B cell (primary cell): ENCODE results near the gene P3R3URF. TPM values are rescaled to one million over a fixed set of nuclear protein-coding genes. Genes with fewer than 3 reads are reported as not detected.

Experiments
- ATAC-seq: fragments of 200-7000 bp; cut with Tn5 transposase; one replicate; pipeline ENCODE4 v1.10.0; 2021; ENCODE audit warnings: low read depth, mild to moderate bottlenecking, moderate number of reproducible peaks, moderate library complexity
- CTCF ChIA-PET: fragments of 350-600 bp; sonication (Branson Sonifier 250); formaldehyde crosslinking; loops from one replicate; lab custom pipeline; 2021; ENCODE audit warnings: antibody characterized with exemption, inconsistent platforms; lab: Charles Lee
- POLR2A ChIA-PET: fragments of 350-600 bp; sonication (Branson Sonifier 250); formaldehyde crosslinking; loops from one replicate; lab custom pipeline; 2021; ENCODE audit warnings: antibody characterized with exemption; lab: Charles Lee
- DNase-seq: peaks from one replicate; pipeline ENCODE4 v3.0.0; 2013
- H2AFZ ChIP-seq: 2 replicates; pipeline ENCODE4 v1.6.1; 2012; ENCODE audit warnings: mild to moderate bottlenecking, low read depth, low read length; ENCODE audit not compliant: insufficient read depth, poor library complexity, severe bottlenecking
- H3K27ac ChIP-seq, 2 donors: 1 replicate in 1 of 2; 2 replicates in 1 of 2; pipeline ENCODE4 v1.5.1; 2012 to 2013; ENCODE audit warnings: low read length in 2 of 2, mild to moderate bottlenecking in 2 of 2, moderate library complexity in 1 of 2
- H3K27me3 ChIP-seq, 4 experiments: fragments of 200-600 bp in 1 of 4; sonication (generic) in 1 of 4; replicated peaks in 1 of 4; 1 replicate in 2 of 4; 2 replicates in 2 of 4; pipeline versions ENCODE4 v1.6.1 to v1.7.0; 2013 to 2016; ENCODE audit warnings: low read length in 3 of 4, mild to moderate bottlenecking in 2 of 4, mixed read lengths in 1 of 4, moderate library complexity in 1 of 4; ENCODE audit not compliant: insufficient read depth in 4 of 4, control insufficient read depth in 3 of 4; ENCODE audit errors: control extremely low read depth in 1 of 4
- H3K36me3 ChIP-seq, 2 experiments: replicated peaks in 1 of 2; 1 replicate in 1 of 2; 2 replicates in 1 of 2; pipeline versions ENCODE4 v1.6.1 to v1.7.1; 2013; ENCODE audit warnings: low read length in 1 of 2; ENCODE audit not compliant: insufficient read depth in 2 of 2, control insufficient read depth in 1 of 2; ENCODE audit errors: control extremely low read depth in 1 of 2, extremely low read depth in 1 of 2
- H3K4me1 ChIP-seq, 2 donors: fragments of 200-600 bp in 1 of 2; sonication (generic) in 1 of 2; 1 replicate in 1 of 2; 2 replicates in 1 of 2; pipeline versions ENCODE4 v1.5.1 to v1.6.1; 2013 to 2017; ENCODE audit warnings: low read length in 2 of 2; ENCODE audit not compliant: control insufficient read depth in 2 of 2, insufficient read depth in 2 of 2
- H3K4me2 ChIP-seq: replicated peaks from 2 replicates; pipeline ENCODE3; 2012; ENCODE audit warnings: mild to moderate bottlenecking, low read depth, low read length; ENCODE audit not compliant: poor library complexity, severe bottlenecking
- H3K4me3 ChIP-seq, 5 experiments: fragments of 200-600 bp in 1 of 5; sonication (generic) in 1 of 5; 1 replicate in 3 of 5; 2 replicates in 2 of 5; pipeline versions ENCODE4 v1.5.1 to v1.7.0; 2011 to 2016; ENCODE audit warnings: low read length in 4 of 5, mild to moderate bottlenecking in 4 of 5, low read depth in 2 of 5, control low read depth in 1 of 5, moderate library complexity in 1 of 5; ENCODE audit not compliant: insufficient read depth in 1 of 5; ENCODE audit errors: control extremely low read depth in 1 of 5, extremely low read depth in 1 of 5
- H3K79me2 ChIP-seq: fragments of 200-600 bp; sonication (generic); one replicate; pipeline ENCODE4 v1.6.0; 2016; ENCODE audit warnings: low read length; ENCODE audit not compliant: control insufficient read depth, insufficient read depth
- H3K9ac ChIP-seq: fragments of 200-600 bp; sonication (generic); 2 replicates; pipeline ENCODE4 v1.6.1; 2017; ENCODE audit warnings: mild to moderate bottlenecking, low read length, moderate library complexity
- H3K9me3 ChIP-seq, 3 donors: one replicate each; pipeline versions ENCODE4 v1.6.1 to v1.7.1; 2013; ENCODE audit warnings: low read length in 2 of 3; ENCODE audit not compliant: control insufficient read depth in 2 of 3, insufficient read depth in 1 of 3; ENCODE audit errors: control extremely low read depth in 1 of 3
- H4K20me1 ChIP-seq: 2 replicates; pipeline ENCODE4 v1.6.0; 2012; ENCODE audit warnings: mild to moderate bottlenecking, low read length; ENCODE audit not compliant: insufficient read depth, control insufficient read depth, poor library complexity, severe bottlenecking
- H3K27ac Mint-ChIP-seq: one replicate; pipeline ENCODE4 v1.8.0; 2021; ENCODE audit warnings: mixed read lengths
- H3K27me3 Mint-ChIP-seq: one replicate; pipeline ENCODE4 v1.8.0; 2021; ENCODE audit warnings: mixed read lengths
- H3K4me1 Mint-ChIP-seq: one replicate; pipeline ENCODE4 v1.8.0; 2021; ENCODE audit warnings: mixed read lengths
- H3K4me3 Mint-ChIP-seq: one replicate; pipeline ENCODE4 v1.8.0; 2021; ENCODE audit warnings: mixed read lengths
- H3K9me3 Mint-ChIP-seq: one replicate; pipeline ENCODE4 v1.8.0; 2022; ENCODE audit warnings: mixed read lengths; ENCODE audit not compliant: insufficient read depth
- EZH2 ChIP-seq: IDR thresholded peaks from 2 replicates; pipeline ENCODE4 v1.6.1; 2012; ENCODE audit warnings: borderline replicate concordance, low read depth, mild to moderate bottlenecking, moderate library complexity, low read length; ENCODE audit not compliant: insufficient read depth, poor library complexity, severe bottlenecking
- WGBS: methylation state at CpG from one replicate; pipeline ENCODE4 v1.1.5; 2013; ENCODE audit warnings: missing lambda C conversion rate; ENCODE audit not compliant: insufficient coverage; 5-methylcytosine and 5-hydroxymethylcytosine counted together
- intact Hi-C: fragments of 100-400 bp; cut with micrococcal nuclease; formaldehyde crosslinking; loops from one replicate; pipeline ENCODE4 v1.10.0; 2022
- polyA plus RNA-seq: library from polyadenylated mRNA; depleted of rRNA; stranded (reverse); fragments of >200 nt; gene quantifications from 2 replicates; pipeline ENCODE4 v1.2.3, GENCODE V29; 2012
- total RNA-seq, 2 donors: library from RNA; stranded (reverse); fragments of 120-200 nt in 1 of 2; gene quantifications; 1 replicate in 1 of 2; 2 replicates in 1 of 2; pipeline versions ENCODE4 v1.2.3 to v1.2.4, GENCODE V29; 2013 to 2022
- TF ChIP-seq, protein P1 (sequence below): fragments of 200-600 bp; IDR thresholded peaks from one replicate; pipeline ENCODE4 v1.8.0; 2022; ENCODE audit warnings: antibody characterized with exemption, mild to moderate bottlenecking

Gene P3R3URF
- total and polyA plus RNA-seq, 2 donors (not counting 1 experiment from before 2014, with no cell fraction given) = not detected

DNA sequence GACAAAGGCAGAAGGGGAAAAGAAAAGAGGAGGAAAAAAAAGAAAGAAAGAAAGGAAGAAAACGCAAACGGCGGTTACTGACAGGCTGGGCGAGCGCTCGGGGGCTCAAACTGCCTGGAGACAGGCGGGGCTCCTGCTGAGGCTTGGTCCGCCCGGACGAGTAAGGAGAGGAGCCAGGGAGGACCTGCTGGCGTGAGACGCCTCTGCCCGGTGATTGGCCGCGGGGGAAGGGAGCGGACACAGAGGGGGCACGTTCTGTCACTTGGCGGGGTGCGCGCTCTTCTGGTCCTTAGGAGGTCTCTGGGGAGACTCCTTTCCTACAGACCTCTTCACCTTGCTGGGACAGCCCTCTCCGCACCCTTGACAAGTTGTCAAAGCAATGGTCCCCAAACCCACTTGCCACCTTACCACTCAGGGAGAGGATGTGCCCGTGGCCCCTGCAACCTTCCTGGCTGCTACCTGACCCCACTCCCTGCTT is 43.1 kb downstream of the P3R3URF start:
- H3K4me2 ChIP-seq = peak overlapping the region; percentile 78
- Mint-ChIP-seq H3K4me1 (peaks cover 23% of the 10 kb centered on the region), H3K27me3 (peaks cover 45% of the 10 kb centered on the region), H3K27ac (peak overlapping the region; percentile 76), H3K4me3 (peak overlapping the region; percentile 94), H3K9me3 (no peaks in the 10 kb centered on the region)
- no peak for DNase-seq
- ATAC-seq = peak; percentile 52
- peaks cover 17 to 20% of the 10 kb centered on the region in 2 donors for H3K4me1 ChIP-seq
- POLR2A ChIA-PET = no interaction called here
- H3K9ac ChIP-seq = peak overlapping the region; percentile 72
- peak overlapping the region; percentile 88 for H2AFZ ChIP-seq
- no peaks in the 10 kb centered on the region for H4K20me1 ChIP-seq
- no peaks in the 10 kb centered on the region for H3K36me3 ChIP-seq
- H3K27me3 ChIP-seq = peaks cover 0 to 41% (median 24%) of the 10 kb centered on the region in 4 experiments
- peak overlapping the region in 1 of 2 donors; percentile 40 for H3K27ac ChIP-seq
- intact Hi-C loops = loop anchor here (1.0 to 5.0 kb wide), 4 partner anchors 65 to 169 kb away; partner anchors contain the start of genes LRRC41, POMGNT1, RAD54L and UQCRH
- peaks cover 0 to 2% (median 0%) of the 10 kb centered on the region in 3 donors for H3K9me3 ChIP-seq
- CTCF ChIA-PET = interaction anchor here (2.5 kb wide), 1 partner anchor 90 kb away, joined by 9 read pairs; no protein-coding TSS in a partner anchor
- WGBS = under 1% methylated on average over 21 of the region's 22 CpGs
- peak overlapping the region; percentile 73 to 92 (median 77) for H3K4me3 ChIP-seq
- TF ChIP-seq EZH2 = no peak
- TF ChIP-seq, protein P1, sequence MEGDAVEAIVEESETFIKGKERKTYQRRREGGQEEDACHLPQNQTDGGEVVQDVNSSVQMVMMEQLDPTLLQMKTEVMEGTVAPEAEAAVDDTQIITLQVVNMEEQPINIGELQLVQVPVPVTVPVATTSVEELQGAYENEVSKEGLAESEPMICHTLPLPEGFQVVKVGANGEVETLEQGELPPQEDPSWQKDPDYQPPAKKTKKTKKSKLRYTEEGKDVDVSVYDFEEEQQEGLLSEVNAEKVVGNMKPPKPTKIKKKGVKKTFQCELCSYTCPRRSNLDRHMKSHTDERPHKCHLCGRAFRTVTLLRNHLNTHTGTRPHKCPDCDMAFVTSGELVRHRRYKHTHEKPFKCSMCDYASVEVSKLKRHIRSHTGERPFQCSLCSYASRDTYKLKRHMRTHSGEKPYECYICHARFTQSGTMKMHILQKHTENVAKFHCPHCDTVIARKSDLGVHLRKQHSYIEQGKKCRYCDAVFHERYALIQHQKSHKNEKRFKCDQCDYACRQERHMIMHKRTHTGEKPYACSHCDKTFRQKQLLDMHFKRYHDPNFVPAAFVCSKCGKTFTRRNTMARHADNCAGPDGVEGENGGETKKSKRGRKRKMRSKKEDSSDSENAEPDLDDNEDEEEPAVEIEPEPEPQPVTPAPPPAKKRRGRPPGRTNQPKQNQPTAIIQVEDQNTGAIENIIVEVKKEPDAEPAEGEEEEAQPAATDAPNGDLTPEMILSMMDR = no peak
- H3K79me2 ChIP-seq = no peaks in the 10 kb centered on the region
